ENCODE results near the gene ISY1.
"Not testable (repeated sequence)": the region's sequence is repeated elsewhere in the genome, so short reads cannot be mapped to it uniquely, and the experiment has no call there.

ISY1 gene

GRCh38 chr3:129104051-129104450 lies 56.8 kb downstream of the ISY1 start:
- Histone ChIP-seq H3K36me3 (ENCODE audit: insufficient read depth, low read length) (no peaks in the 10 kb centered on the region), H3K4me1 (ENCODE audit: insufficient read depth, low read length) (no peaks in the 10 kb centered on the region), H3K9ac (ENCODE audit: low read depth, low read length) (no peak overlapping the region), H3K9me3 (ENCODE audit: control insufficient read depth, insufficient read depth, low read length) (no peaks in the 10 kb centered on the region)

- H3K36me3 ChIP-seq (ENCODE audit: insufficient read depth, low read length), result no peaks in the 10 kb centered on the region
These were observed 57.6 kb downstream of the ISY1 start for GRCh38 chr3:129103296-129103695.

GRCh38 chr3:129101370-129102138 lies 59.3 kb downstream of the ISY1 start:
- H3K36me3 ChIP-seq (ENCODE audit: insufficient read depth, low read length), result no peaks in the 10 kb centered on the region; the same call in 1 of the 2 replicates
- H3K9ac ChIP-seq (ENCODE audit: low read depth, low read length), result no peak overlapping the region
- no peaks in the 10 kb centered on the region for H3K9me3 ChIP-seq (ENCODE audit: control insufficient read depth, insufficient read depth, low read length)
- H3K4me1 ChIP-seq (ENCODE audit: insufficient read depth, low read length), result no peaks in the 10 kb centered on the region

More at GRCh38 chr3:129103296-129103695, 57.6 kb downstream of the ISY1 start:
- H3K9ac ChIP-seq (ENCODE audit: low read depth, low read length), result no peak overlapping the region
- no peaks in the 10 kb centered on the region for H3K4me1 ChIP-seq (ENCODE audit: insufficient read depth, low read length)
- no peaks in the 10 kb centered on the region for H3K9me3 ChIP-seq (ENCODE audit: control insufficient read depth, insufficient read depth, low read length)

- Histone ChIP-seq H3K9ac (ENCODE audit: low read depth, low read length) (no peak overlapping the region), H3K9me3 (ENCODE audit: control insufficient read depth, insufficient read depth, low read length) (no peaks in the 10 kb centered on the region), H3K4me1 (ENCODE audit: insufficient read depth, low read length) (no peaks in the 10 kb centered on the region), H3K36me3 (ENCODE audit: insufficient read depth, low read length) (no peaks in the 10 kb centered on the region; the same call in 1 of the 2 replicates)
These were observed 60.6 kb downstream of the ISY1 start for GRCh38 chr3:129100274-129100673.

GRCh38 chr3:129095285-129095684 lies 65.6 kb downstream of the ISY1 start:
- Histone ChIP-seq H3K9me3 (ENCODE audit: control insufficient read depth, insufficient read depth, low read length) (no peaks in the 10 kb centered on the region), H3K36me3 (ENCODE audit: insufficient read depth, low read length) (no peaks in the 10 kb centered on the region; the same call in none of the 2 replicates), H3K4me1 (ENCODE audit: insufficient read depth, low read length) (no peaks in the 10 kb centered on the region), H3K9ac (ENCODE audit: low read depth, low read length) (no peak overlapping the region)

- not testable (repeated sequence) for H3K36me3 ChIP-seq (ENCODE audit: insufficient read depth, low read length); H3K9me3 ChIP-seq (ENCODE audit: control insufficient read depth, insufficient read depth, low read length); H3K9ac ChIP-seq (ENCODE audit: low read depth, low read length); H3K4me1 ChIP-seq (ENCODE audit: insufficient read depth, low read length)
These were observed 72.6 kb downstream of the ISY1 start for GRCh38 chr3:129088312-129088711.

GRCh38 chr3:129087904-129088303 lies 73.0 kb downstream of the ISY1 start:
- H3K9ac ChIP-seq (ENCODE audit: low read depth, low read length); H3K36me3 ChIP-seq (ENCODE audit: insufficient read depth, low read length); H3K4me1 ChIP-seq (ENCODE audit: insufficient read depth, low read length); H3K9me3 ChIP-seq (ENCODE audit: control insufficient read depth, insufficient read depth, low read length): not testable (repeated sequence)

- Histone ChIP-seq H3K36me3 (ENCODE audit: insufficient read depth, low read length) (no peaks in the 10 kb centered on the region), H3K9ac (ENCODE audit: low read depth, low read length) (no peak overlapping the region)
These were observed 73.6 kb downstream of the ISY1 start for GRCh38 chr3:129087138-129087702.

GRCh38 chr3:129085818-129086217 lies 75.0 kb downstream of the ISY1 start:
- Histone ChIP-seq H3K4me1 (ENCODE audit: insufficient read depth, low read length) (no peaks in the 10 kb centered on the region), H3K9me3 (ENCODE audit: control insufficient read depth, insufficient read depth, low read length) (no peaks in the 10 kb centered on the region), H3K9ac (ENCODE audit: low read depth, low read length) (no peak overlapping the region), H3K36me3 (ENCODE audit: insufficient read depth, low read length) (no peaks in the 10 kb centered on the region)

More at GRCh38 chr3:129087138-129087702, 73.6 kb downstream of the ISY1 start:
- Histone ChIP-seq H3K4me1 (ENCODE audit: insufficient read depth, low read length) (no peaks in the 10 kb centered on the region), H3K9me3 (ENCODE audit: control insufficient read depth, insufficient read depth, low read length) (no peaks in the 10 kb centered on the region)

GRCh38 chr3:129085165-129085715 lies 75.6 kb downstream of the ISY1 start:
- H3K4me1 ChIP-seq (ENCODE audit: insufficient read depth, low read length), result no peaks in the 10 kb centered on the region
- no peak overlapping the region for H3K9ac ChIP-seq (ENCODE audit: low read depth, low read length)
- no peaks in the 10 kb centered on the region for H3K9me3 ChIP-seq (ENCODE audit: control insufficient read depth, insufficient read depth, low read length)
- H3K36me3 ChIP-seq (ENCODE audit: insufficient read depth, low read length), result no peaks in the 10 kb centered on the region

GRCh38 chr3:129084501-129084900 lies 76.4 kb downstream of the ISY1 start:
- no peaks in the 10 kb centered on the region for H3K36me3 ChIP-seq (ENCODE audit: insufficient read depth, low read length)
- H3K9me3 ChIP-seq (ENCODE audit: control insufficient read depth, insufficient read depth, low read length), result no peaks in the 10 kb centered on the region
- no peaks in the 10 kb centered on the region for H3K4me1 ChIP-seq (ENCODE audit: insufficient read depth, low read length)
- no peak overlapping the region for H3K9ac ChIP-seq (ENCODE audit: low read depth, low read length)

- no peaks in the 10 kb centered on the region for H3K4me1 ChIP-seq (ENCODE audit: insufficient read depth, low read length)
- H3K36me3 ChIP-seq (ENCODE audit: insufficient read depth, low read length), result no peaks in the 10 kb centered on the region
- no peaks in the 10 kb centered on the region for H3K9me3 ChIP-seq (ENCODE audit: control insufficient read depth, insufficient read depth, low read length)
- H3K9ac ChIP-seq (ENCODE audit: low read depth, low read length), result no peak overlapping the region
These were observed 78.8 kb downstream of the ISY1 start for GRCh38 chr3:129082026-129082425.

- no peak overlapping the region for H3K9ac ChIP-seq (ENCODE audit: low read depth, low read length)
- H3K4me1 ChIP-seq (ENCODE audit: insufficient read depth, low read length), result no peaks in the 10 kb centered on the region
- H3K9me3 ChIP-seq (ENCODE audit: control insufficient read depth, insufficient read depth, low read length), result no peaks in the 10 kb centered on the region
- no peaks in the 10 kb centered on the region for H3K36me3 ChIP-seq (ENCODE audit: insufficient read depth, low read length)
These were observed 79.4 kb downstream of the ISY1 start for GRCh38 chr3:129081503-129081902.

- Histone ChIP-seq H3K9me3 (ENCODE audit: control insufficient read depth, insufficient read depth, low read length) (no peaks in the 10 kb centered on the region), H3K9ac (ENCODE audit: low read depth, low read length) (no peak overlapping the region), H3K36me3 (ENCODE audit: insufficient read depth, low read length) (no peaks in the 10 kb centered on the region), H3K4me1 (ENCODE audit: insufficient read depth, low read length) (no peaks in the 10 kb centered on the region)
These were observed 82.4 kb downstream of the ISY1 start for GRCh38 chr3:129078510-129078909.

Data from ES-I3 (cell line).